Subcutaneous abdominal adipose tissue (tissue), 5 donors: ENCODE measurements around the gene GLRB.
A peak's percentile ranks its signal among the peaks of the same experiment; 100 is the strongest.

Experiments
- H3K27ac ChIP-seq: one replicate; pipeline ENCODE4 v1.7.0; 2013; ENCODE audit warnings: low read depth, mild to moderate bottlenecking, inconsistent platforms, low read length, moderate library complexity
- H3K27me3 ChIP-seq, 5 donors: one replicate each; pipeline ENCODE4 v1.7.0; 2013; ENCODE audit warnings: low read length in 5 of 5, inconsistent platforms in 1 of 5; ENCODE audit not compliant: control insufficient read depth in 5 of 5, insufficient read depth in 4 of 5
- H3K36me3 ChIP-seq, 5 donors: one replicate each; pipeline ENCODE4 v1.7.0; 2013; ENCODE audit warnings: low read length in 5 of 5; ENCODE audit not compliant: control insufficient read depth in 5 of 5, insufficient read depth in 5 of 5
- H3K4me1 ChIP-seq, 5 donors: one replicate each; pipeline ENCODE4 v1.7.0; 2013; ENCODE audit warnings: low read length in 5 of 5, mild to moderate bottlenecking in 3 of 5, moderate library complexity in 1 of 5; ENCODE audit not compliant: control insufficient read depth in 5 of 5, insufficient read depth in 5 of 5
- H3K4me3 ChIP-seq, 5 donors: one replicate each; pipeline ENCODE4 v1.7.0; 2013; ENCODE audit warnings: low read length in 5 of 5, low read depth in 1 of 5
- H3K9ac ChIP-seq, 5 donors: one replicate each; pipeline ENCODE4 v1.7.0; 2013; ENCODE audit warnings: low read length in 5 of 5, mild to moderate bottlenecking in 4 of 5, moderate library complexity in 3 of 5
- H3K9me3 ChIP-seq, 5 donors: one replicate each; pipeline ENCODE4 v1.7.0; 2013; ENCODE audit warnings: low read length in 5 of 5; ENCODE audit not compliant: control insufficient read depth in 5 of 5
- donor health status: healthy.
- donor health status: healthy.
- donor health status: healthy.
- donor health status: healthy.
- donor health status: healthy.

GLRB gene

GRCh38 chr4:157072002-157072401 lies 3.9 kb upstream of the GLRB start:
- Histone ChIP-seq H3K4me1 (peaks cover 0 to 12% (median 9%) of the 10 kb centered on the region in 5 donors), H3K4me3 (no peak overlapping the region), H3K9ac (no peak overlapping the region), H3K36me3 (no peaks in the 10 kb centered on the region), H3K9me3 (no peaks in the 10 kb centered on the region), H3K27ac (no peak overlapping the region), H3K27me3 (peaks cover 0 to 3% (median 0%) of the 10 kb centered on the region in 5 donors)

DNA sequence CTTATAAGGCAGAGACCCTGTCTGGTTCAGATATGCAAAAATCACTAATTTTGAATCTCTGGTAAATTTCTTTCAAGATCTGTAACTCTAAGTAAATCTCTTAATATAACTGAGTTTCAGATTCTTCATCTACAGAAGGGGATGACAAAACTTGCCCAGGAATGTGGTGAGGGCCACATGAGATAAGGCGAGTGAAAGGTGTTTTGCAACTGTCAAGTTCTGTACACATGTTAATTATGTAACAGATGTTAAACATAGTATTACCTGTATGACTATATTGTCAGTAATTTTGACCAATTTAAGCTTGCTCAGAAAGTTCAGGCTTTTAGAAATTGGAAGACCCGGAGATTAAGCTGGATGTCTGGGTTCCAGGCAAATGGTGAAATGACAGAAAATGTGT lies 549 bp upstream of the GLRB start:
- H3K9ac ChIP-seq: peak overlapping the region in 1 of 5 donors; percentile 67
- H3K27ac ChIP-seq: no peak overlapping the region
- peaks cover 0 to 12% (median 9%) of the 10 kb centered on the region in 5 donors for H3K4me1 ChIP-seq
- peaks cover 0 to 3% (median 0%) of the 10 kb centered on the region in 5 donors for H3K27me3 ChIP-seq
- no peaks in the 10 kb centered on the region for H3K9me3 ChIP-seq
- no peaks in the 10 kb centered on the region for H3K36me3 ChIP-seq
- peak overlapping the region; percentile 64 to 91 (median 77) for H3K4me3 ChIP-seq

DNA sequence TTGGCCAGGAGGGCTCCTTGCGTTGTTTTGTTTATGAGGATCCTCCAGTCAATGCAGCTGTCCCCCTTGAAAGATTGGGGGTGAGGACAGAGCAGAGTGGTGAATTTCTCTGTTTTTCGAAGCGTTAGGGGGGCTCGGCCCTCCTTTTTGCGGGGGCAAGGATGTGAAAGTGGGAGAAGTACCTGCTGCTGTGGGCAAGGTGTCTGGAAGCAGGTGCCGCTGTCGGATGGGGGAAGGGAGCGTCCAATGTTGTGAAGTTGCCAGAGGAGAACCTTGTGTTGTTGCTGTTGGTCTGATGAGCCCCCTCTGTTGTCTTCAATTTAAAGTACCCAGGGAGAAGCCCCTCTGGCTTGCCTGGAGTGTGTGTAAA lies 613 bp downstream of the GLRB start:
- Histone ChIP-seq H3K36me3 (no peaks in the 10 kb centered on the region), H3K9ac (peak overlapping the region in 3 of 5 donors; percentile 55 to 66 (median 57)), H3K9me3 (no peaks in the 10 kb centered on the region), H3K4me3 (peak overlapping the region; percentile 64 to 91 (median 77)), H3K27me3 (peaks cover 0 to 3% (median 0%) of the 10 kb centered on the region in 5 donors), H3K4me1 (peaks cover 0 to 12% (median 9%) of the 10 kb centered on the region in 5 donors), H3K27ac (no peak overlapping the region)

DNA sequence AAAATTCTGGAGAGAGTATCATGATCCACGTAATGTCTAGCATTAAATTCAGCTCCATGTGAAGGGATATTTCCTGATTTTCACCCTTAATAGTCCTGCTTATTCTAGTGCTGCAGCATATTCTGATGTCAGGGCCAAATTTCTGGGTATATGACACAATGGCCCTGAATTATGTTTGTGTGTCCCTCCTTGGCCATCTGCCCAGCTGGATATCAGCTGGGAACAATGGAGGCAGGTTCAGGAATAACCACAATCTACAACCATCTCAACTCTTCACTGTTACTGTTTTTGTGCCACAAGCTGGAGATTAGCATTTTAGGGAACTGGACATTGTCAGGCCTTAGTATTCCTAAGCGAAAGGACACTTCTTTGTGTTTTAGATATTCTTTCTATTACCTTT lies 3.5 kb downstream of the GLRB start:
- H3K4me1 ChIP-seq: peaks cover 0 to 12% (median 9%) of the 10 kb centered on the region in 5 donors
- H3K4me3 ChIP-seq: no peak overlapping the region
- no peaks in the 10 kb centered on the region for H3K36me3 ChIP-seq
- peaks cover 0 to 3% (median 0%) of the 10 kb centered on the region in 5 donors for H3K27me3 ChIP-seq
- no peak overlapping the region for H3K9ac ChIP-seq
- no peaks in the 10 kb centered on the region for H3K9me3 ChIP-seq
- no peak overlapping the region for H3K27ac ChIP-seq

GRCh38 chr4:157080605-157081004 lies 4.7 kb downstream of the GLRB start:
- H3K36me3 ChIP-seq: no peaks in the 10 kb centered on the region

DNA sequence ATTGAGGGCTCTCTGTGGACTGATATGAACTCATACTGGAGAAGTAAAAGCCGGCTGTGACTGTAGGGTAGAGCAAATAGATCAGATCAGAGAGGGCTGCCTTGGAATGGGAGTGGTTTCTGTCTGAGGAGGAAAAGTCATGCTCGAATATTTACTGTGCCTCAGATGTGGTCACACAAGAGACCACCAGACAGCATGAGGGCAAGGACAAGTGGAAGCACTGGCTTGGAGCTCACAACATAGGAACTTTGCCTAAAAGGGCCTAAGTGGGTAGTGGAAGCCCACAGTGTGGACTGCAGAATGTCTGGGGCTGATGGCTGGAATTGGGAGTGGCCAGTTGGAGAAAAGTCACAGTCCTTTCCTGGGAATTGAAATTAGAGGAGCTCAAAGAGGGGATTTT lies 19.8 kb downstream of the GLRB start:
- Histone ChIP-seq H3K36me3 (no peaks in the 10 kb centered on the region), H3K27me3 (no peaks in the 10 kb centered on the region), H3K9ac (no peak overlapping the region), H3K4me3 (no peak overlapping the region), H3K9me3 (no peaks in the 10 kb centered on the region), H3K4me1 (no peaks in the 10 kb centered on the region), H3K27ac (no peak overlapping the region)

More at GRCh38 chr4:157080605-157081004, 4.7 kb downstream of the GLRB start:
- Histone ChIP-seq H3K4me3 (no peak overlapping the region), H3K9me3 (no peaks in the 10 kb centered on the region), H3K4me1 (peaks cover 0 to 11% (median 6%) of the 10 kb centered on the region in 5 donors), H3K9ac (no peak overlapping the region), H3K27me3 (peaks cover 0 to 3% (median 0%) of the 10 kb centered on the region in 5 donors), H3K27ac (no peak overlapping the region)

DNA sequence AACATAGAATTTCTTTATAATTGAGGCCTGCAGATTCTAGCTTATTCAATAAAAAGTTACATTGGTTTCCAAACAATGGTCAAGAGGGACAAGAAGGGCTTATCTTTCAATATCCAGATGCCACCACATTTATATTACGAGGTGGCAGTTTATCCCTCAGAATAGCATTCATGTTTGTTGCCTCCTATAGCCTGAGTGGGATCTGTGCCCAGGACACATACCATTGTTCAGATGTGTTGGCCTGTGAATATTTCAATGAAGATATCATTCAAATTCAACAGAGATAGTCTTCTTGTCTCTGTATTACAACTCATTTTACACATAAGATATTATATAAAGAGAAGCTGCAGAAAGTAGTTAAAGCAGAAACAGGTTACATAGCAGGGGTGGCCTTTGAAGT lies 20.5 kb downstream of the GLRB start:
- Histone ChIP-seq H3K9ac (no peak overlapping the region), H3K27me3 (no peaks in the 10 kb centered on the region), H3K36me3 (no peaks in the 10 kb centered on the region), H3K27ac (no peak overlapping the region), H3K9me3 (no peaks in the 10 kb centered on the region), H3K4me1 (no peaks in the 10 kb centered on the region), H3K4me3 (no peak overlapping the region)

GRCh38 chr4:157099506-157099905 lies 23.6 kb downstream of the GLRB start:
- H3K4me1 ChIP-seq: no peaks in the 10 kb centered on the region
- no peak overlapping the region for H3K9ac ChIP-seq
- H3K4me3 ChIP-seq: no peak overlapping the region
- no peaks in the 10 kb centered on the region for H3K36me3 ChIP-seq
- H3K27me3 ChIP-seq: no peaks in the 10 kb centered on the region
- H3K27ac ChIP-seq: no peak overlapping the region
- no peaks in the 10 kb centered on the region for H3K9me3 ChIP-seq

- no peak overlapping the region for H3K9ac ChIP-seq
- peaks cover 0 to 5% (median 0%) of the 10 kb centered on the region in 5 donors for H3K9me3 ChIP-seq
- no peak overlapping the region for H3K4me3 ChIP-seq
- no peaks in the 10 kb centered on the region for H3K36me3 ChIP-seq
- no peaks in the 10 kb centered on the region for H3K4me1 ChIP-seq
- H3K27me3 ChIP-seq: no peaks in the 10 kb centered on the region
- H3K27ac ChIP-seq: no peak overlapping the region
Measured at GRCh38 chr4:157104541-157104940, 28.6 kb downstream of the GLRB start.

DNA sequence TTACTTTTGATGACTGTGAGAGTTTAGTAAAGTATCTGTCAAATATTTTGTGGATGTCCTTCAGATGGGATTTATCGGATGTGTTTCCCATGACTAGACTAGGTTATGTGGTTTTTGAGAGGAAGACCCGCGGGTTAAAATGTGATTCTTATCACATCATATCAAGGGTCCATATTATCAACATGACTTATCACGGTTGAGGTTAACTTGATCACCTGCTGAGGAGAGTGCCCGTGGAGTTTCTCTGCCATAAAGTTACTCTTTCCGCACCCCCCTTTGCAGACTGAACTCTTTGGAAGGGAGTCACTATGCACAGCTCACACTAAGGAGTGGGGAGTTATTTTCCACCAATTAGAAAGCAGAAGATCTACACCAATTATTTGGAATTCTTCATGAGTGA lies 38.7 kb downstream of the GLRB start:
- H3K27me3 ChIP-seq: no peaks in the 10 kb centered on the region
- H3K4me3 ChIP-seq: no peak overlapping the region
- H3K9me3 ChIP-seq: no peaks in the 10 kb centered on the region
- no peak overlapping the region for H3K9ac ChIP-seq
- H3K4me1 ChIP-seq: peaks cover 0 to 3% (median 0%) of the 10 kb centered on the region in 5 donors
- no peaks in the 10 kb centered on the region for H3K36me3 ChIP-seq
- no peak overlapping the region for H3K27ac ChIP-seq
